MM.1S (cell line): ENCODE data around the gene PADI4.

ENCODE experiments used
- DNase-seq: peaks from one replicate; pipeline ENCODE4 v3.0.0-alpha.2; 2015
- H2AFZ ChIP-seq: fragments of 300-600 bp; sonication (generic); 2 replicates; pipeline ENCODE4 v1.6.0; 2016; ENCODE audit warnings: antibody characterized with exemption, low read length
- H3F3A ChIP-seq: fragments of 300-600 bp; sonication (generic); 2 replicates; pipeline ENCODE4 v1.6.1; 2016; ENCODE audit warnings: mild to moderate bottlenecking, antibody characterized with exemption, low read length, moderate library complexity, mixed read lengths; ENCODE audit not compliant: insufficient read depth
- H3K27ac ChIP-seq: fragments of 300-600 bp; sonication (generic); 2 replicates; pipeline ENCODE4 v1.5.1; 2016; ENCODE audit warnings: mild to moderate bottlenecking, low read length
- H3K27me3 ChIP-seq: fragments of 300-600 bp; sonication (generic); replicated peaks from 2 replicates; pipeline ENCODE4 v1.6.0; 2016; ENCODE audit warnings: low read length; ENCODE audit not compliant: insufficient read depth
- H3K36me3 ChIP-seq: fragments of 300-600 bp; sonication (generic); replicated peaks from 2 replicates; pipeline ENCODE4 v1.6.1; 2016; ENCODE audit warnings: mild to moderate bottlenecking, low read length, mixed read lengths; ENCODE audit not compliant: insufficient read depth
- H3K4me1 ChIP-seq: fragments of 300-600 bp; sonication (generic); 2 replicates; pipeline ENCODE4 v1.6.1; 2016; ENCODE audit warnings: low read length, mixed read lengths
- H3K4me2 ChIP-seq: fragments of 300-600 bp; sonication (generic); 2 replicates; pipeline ENCODE4 v1.6.0; 2016; ENCODE audit warnings: low read depth, low read length
- H3K4me3 ChIP-seq: fragments of 300-600 bp; sonication (generic); 2 replicates; pipeline ENCODE4 v1.5.1; 2016; ENCODE audit warnings: low read length, mixed read lengths
- H3K79me2 ChIP-seq: fragments of 300-600 bp; sonication (generic); 2 replicates; pipeline ENCODE4 v1.6.1; 2016; ENCODE audit warnings: mixed run types, low read length, mixed read lengths
- H3K9ac ChIP-seq: fragments of 300-600 bp; sonication (generic); 2 replicates; pipeline ENCODE4 v1.6.1; 2016; ENCODE audit warnings: low read length, mixed read lengths
- H3K9me2 ChIP-seq: fragments of 300-600 bp; sonication (generic); replicated peaks from 2 replicates; pipeline ENCODE4 v1.6.1; 2016; ENCODE audit warnings: mild to moderate bottlenecking, low read length, mixed read lengths; ENCODE audit not compliant: insufficient read depth
- H3K9me3 ChIP-seq: fragments of 300-600 bp; sonication (generic); replicated peaks from 2 replicates; pipeline ENCODE4 v1.6.1; 2016; ENCODE audit warnings: mild to moderate bottlenecking, low read length, mixed read lengths; ENCODE audit not compliant: insufficient read depth
- H4K20me1 ChIP-seq: fragments of 300-600 bp; sonication (generic); 2 replicates; pipeline ENCODE4 v1.6.1; 2016; ENCODE audit warnings: mild to moderate bottlenecking, low read length, moderate library complexity, mixed read lengths; ENCODE audit not compliant: insufficient read depth
- EZH2 ChIP-seq: fragments of 300-600 bp; sonication (generic); optimal IDR thresholded peaks from 2 replicates; pipeline ENCODE3; 2017; ENCODE audit warnings: low read depth, mild to moderate bottlenecking, antibody characterized with exemption, low read length, mixed read lengths
- EZH2phosphoT487 ChIP-seq: fragments of 300-600 bp; sonication (generic); IDR thresholded peaks from 2 replicates; pipeline ENCODE4 v1.6.1; 2018; ENCODE audit warnings: antibody characterized with exemption, low read length
- TF ChIP-seq, protein P1 (sequence below): fragments of 300-600 bp; sonication (generic); IDR thresholded peaks from 2 replicates; pipeline ENCODE4 v1.5.1; 2016; ENCODE audit warnings: antibody characterized with exemption, low read length, mixed read lengths

The PADI4 gene

DNA sequence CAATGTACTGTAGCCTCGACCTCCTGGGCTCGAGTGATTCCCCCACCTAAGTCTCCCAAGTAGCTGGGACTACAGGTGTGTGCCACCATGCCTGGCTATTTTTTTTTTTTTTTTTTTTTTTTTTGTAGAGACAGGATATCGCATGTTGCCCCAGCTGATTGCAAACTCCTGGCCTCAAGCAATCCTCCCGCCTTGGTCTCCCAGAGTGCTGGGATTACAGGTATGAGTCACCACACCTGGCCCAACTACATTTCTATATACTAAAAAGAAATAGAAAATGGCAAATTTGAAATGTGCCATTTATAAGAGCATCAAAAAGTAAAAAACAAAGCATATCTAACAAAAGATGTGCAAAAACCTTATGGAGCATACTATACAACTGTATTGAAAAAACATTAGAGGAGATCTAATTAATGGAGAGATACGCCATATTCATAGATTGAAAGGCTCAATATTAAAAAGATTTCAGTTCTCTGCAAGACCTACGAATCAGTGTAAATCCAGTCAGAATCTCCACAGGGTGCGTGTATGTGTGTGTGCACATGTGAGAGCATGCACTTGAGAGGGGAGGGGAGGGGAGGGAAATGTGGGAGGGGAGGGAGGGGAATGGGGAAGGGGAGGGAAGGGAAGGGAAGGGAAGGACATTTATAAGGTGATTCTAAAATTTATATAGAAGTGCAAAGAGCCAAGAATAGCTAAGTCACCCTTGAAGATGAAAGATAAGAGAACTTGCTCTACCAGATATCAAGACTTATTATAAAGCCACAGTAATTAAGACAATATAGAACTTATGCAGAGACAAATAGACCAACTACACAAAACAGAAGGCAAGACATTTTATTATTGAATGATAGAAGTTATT lies 15.5 kb upstream of the PADI4 start:
- Histone ChIP-seq H3K79me2 (no peaks in the 10 kb centered on the region), H3K4me2 (no peak overlapping the region), H3K36me3 (no peaks in the 10 kb centered on the region), H3K4me3 (no peak overlapping the region), H2AFZ (no peak overlapping the region), H3F3A (no peaks in the 10 kb centered on the region), H3K9me2 (no peaks in the 10 kb centered on the region), H4K20me1 (no peaks in the 10 kb centered on the region), H3K27me3 (peaks cover 94% of the 10 kb centered on the region), H3K27ac (no peak overlapping the region), H3K9me3 (no peaks in the 10 kb centered on the region), H3K4me1 (no peaks in the 10 kb centered on the region), H3K9ac (no peak overlapping the region)
- TF ChIP-seq EZH2 (no peak), EZH2phosphoT487 (no peak)
- TF ChIP-seq, protein P1, sequence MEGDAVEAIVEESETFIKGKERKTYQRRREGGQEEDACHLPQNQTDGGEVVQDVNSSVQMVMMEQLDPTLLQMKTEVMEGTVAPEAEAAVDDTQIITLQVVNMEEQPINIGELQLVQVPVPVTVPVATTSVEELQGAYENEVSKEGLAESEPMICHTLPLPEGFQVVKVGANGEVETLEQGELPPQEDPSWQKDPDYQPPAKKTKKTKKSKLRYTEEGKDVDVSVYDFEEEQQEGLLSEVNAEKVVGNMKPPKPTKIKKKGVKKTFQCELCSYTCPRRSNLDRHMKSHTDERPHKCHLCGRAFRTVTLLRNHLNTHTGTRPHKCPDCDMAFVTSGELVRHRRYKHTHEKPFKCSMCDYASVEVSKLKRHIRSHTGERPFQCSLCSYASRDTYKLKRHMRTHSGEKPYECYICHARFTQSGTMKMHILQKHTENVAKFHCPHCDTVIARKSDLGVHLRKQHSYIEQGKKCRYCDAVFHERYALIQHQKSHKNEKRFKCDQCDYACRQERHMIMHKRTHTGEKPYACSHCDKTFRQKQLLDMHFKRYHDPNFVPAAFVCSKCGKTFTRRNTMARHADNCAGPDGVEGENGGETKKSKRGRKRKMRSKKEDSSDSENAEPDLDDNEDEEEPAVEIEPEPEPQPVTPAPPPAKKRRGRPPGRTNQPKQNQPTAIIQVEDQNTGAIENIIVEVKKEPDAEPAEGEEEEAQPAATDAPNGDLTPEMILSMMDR: no peak
- DNase-seq: no peak

DNA sequence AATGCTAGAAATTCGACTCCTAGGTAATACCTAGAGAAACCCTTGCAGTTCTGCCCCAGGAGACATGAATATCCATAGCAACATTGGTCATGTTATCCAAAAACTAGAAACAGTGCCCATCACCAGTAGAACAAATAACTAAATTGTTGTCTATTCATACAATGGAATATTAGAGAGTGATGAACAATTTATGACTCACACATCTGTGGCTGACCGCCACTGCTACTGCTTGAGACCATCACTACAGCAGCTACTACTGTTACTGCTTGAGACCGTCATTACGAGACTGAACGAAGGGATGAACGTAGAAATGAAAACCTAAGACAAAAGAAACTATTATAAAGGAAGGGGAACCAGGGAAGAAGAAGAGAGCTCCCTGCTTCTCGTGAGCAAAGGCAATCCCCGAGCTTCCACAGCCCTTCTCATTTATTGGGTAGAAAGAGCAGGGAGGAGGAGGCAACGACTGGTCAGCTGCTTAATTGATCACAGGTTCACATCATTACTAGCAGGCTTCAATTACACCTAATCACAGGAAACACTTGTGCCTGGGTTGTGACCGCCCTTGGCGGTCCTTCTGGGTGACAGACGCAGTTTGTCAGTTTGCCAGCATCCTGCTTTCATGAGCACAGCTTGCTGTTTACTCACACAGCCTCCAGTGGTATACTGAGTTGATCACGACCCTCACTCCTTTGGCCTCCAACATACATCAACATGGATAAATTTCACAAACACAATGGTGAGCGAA lies 14.1 kb upstream of the PADI4 start:
- no peak overlapping the region for H3K4me2 ChIP-seq
- no peaks in the 10 kb centered on the region for H3K4me1 ChIP-seq
- no peaks in the 10 kb centered on the region for H3K9me2 ChIP-seq
- H3F3A ChIP-seq: no peaks in the 10 kb centered on the region
- no peak overlapping the region for H3K27ac ChIP-seq
- TF ChIP-seq, protein P1: no peak
- no peak for TF ChIP-seq EZH2phosphoT487
- TF ChIP-seq EZH2: no peak
- H2AFZ ChIP-seq: no peak overlapping the region
- H4K20me1 ChIP-seq: no peaks in the 10 kb centered on the region
- H3K9me3 ChIP-seq: no peaks in the 10 kb centered on the region
- DNase-seq: no peak
- peaks cover 96% of the 10 kb centered on the region for H3K27me3 ChIP-seq
- no peak overlapping the region for H3K9ac ChIP-seq
- H3K36me3 ChIP-seq: no peaks in the 10 kb centered on the region
- no peaks in the 10 kb centered on the region for H3K79me2 ChIP-seq
- no peak overlapping the region for H3K4me3 ChIP-seq

DNA sequence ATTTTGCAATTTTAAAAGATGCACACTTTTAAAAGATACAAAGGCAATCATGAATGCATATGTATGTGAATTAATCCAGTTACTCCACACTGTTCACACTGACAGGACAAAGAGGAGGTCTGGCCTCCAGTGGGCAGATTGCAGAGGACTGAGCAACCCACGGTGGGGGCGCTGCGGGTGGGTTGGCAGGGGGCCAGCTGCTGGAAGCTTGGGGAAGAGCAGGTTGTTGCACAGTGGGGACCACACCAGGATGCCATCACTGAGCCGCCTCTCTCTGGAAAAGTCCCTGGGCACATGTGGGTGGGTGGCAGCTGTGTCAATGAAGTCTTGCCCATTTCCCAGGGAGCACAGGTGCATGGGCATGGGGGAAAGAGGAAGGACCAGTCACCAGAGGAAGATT lies 12.7 kb upstream of the PADI4 start:
- no peak overlapping the region for H2AFZ ChIP-seq
- no peak for DNase-seq
- no peak overlapping the region for H3K9ac ChIP-seq
- no peaks in the 10 kb centered on the region for H3K4me1 ChIP-seq
- no peaks in the 10 kb centered on the region for H3K9me2 ChIP-seq
- H3K9me3 ChIP-seq: no peaks in the 10 kb centered on the region
- TF ChIP-seq EZH2phosphoT487: no peak
- TF ChIP-seq EZH2: no peak
- TF ChIP-seq, protein P1: no peak
- H3F3A ChIP-seq: no peaks in the 10 kb centered on the region
- no peaks in the 10 kb centered on the region for H3K36me3 ChIP-seq
- H3K79me2 ChIP-seq: no peaks in the 10 kb centered on the region
- no peak overlapping the region for H3K4me3 ChIP-seq
- H3K27ac ChIP-seq: no peak overlapping the region
- H3K4me2 ChIP-seq: no peak overlapping the region
- H3K27me3 ChIP-seq: peaks cover 95% of the 10 kb centered on the region
- H4K20me1 ChIP-seq: no peaks in the 10 kb centered on the region
